ENCODE data around the gene CD83.
A peak's percentile ranks its signal among the peaks of the same experiment; 100 is the strongest.

The CD83 gene

GRCh38 chr6:14117158-14118090, at the start of gene CD83:
Gene CD83, plus strand, starts transcription at chr6:14117772. Its CDS starts 40 bp downstream, at chr6:14117812.
- DNase-seq = peak; percentile 93

- no peak for DNase-seq
Observed at GRCh38 chr6:14068133-14068532, 49.4 kb upstream of the CD83 start.

GRCh38 chr6:14068623-14069022, 48.9 kb upstream of the CD83 start:
- DNase-seq = no peak

- no peak for DNase-seq
Observed at GRCh38 chr6:14070457-14070856, 47.1 kb upstream of the CD83 start.

GRCh38 chr6:14072084-14072483, 45.5 kb upstream of the CD83 start:
- no peak for DNase-seq

- peak; percentile 31 for DNase-seq
Observed at GRCh38 chr6:14073561-14074354, 43.8 kb upstream of the CD83 start.

- no peak for DNase-seq
Observed at GRCh38 chr6:14074476-14075094, 43.0 kb upstream of the CD83 start.

- DNase-seq = peak; percentile 68
Observed at GRCh38 chr6:14075095-14075503, 42.5 kb upstream of the CD83 start.

GRCh38 chr6:14077193-14077867, 40.2 kb upstream of the CD83 start:
- no peak for DNase-seq

GRCh38 chr6:14079433-14079832, 38.1 kb upstream of the CD83 start:
- DNase-seq = no peak

GRCh38 chr6:14079971-14080370, 37.6 kb upstream of the CD83 start:
- DNase-seq = no peak

GRCh38 chr6:14081126-14081525, 36.4 kb upstream of the CD83 start:
- DNase-seq = no peak

- no peak for DNase-seq
Observed at GRCh38 chr6:14082771-14083170, 34.8 kb upstream of the CD83 start.

- DNase-seq = no peak
Observed at GRCh38 chr6:14083262-14083661, 34.3 kb upstream of the CD83 start.

GRCh38 chr6:14083751-14084150, 33.8 kb upstream of the CD83 start:
- DNase-seq = no peak

- no peak for DNase-seq
Observed at GRCh38 chr6:14084388-14084787, 33.2 kb upstream of the CD83 start.

- DNase-seq = no peak
Observed at GRCh38 chr6:14085176-14085787, 32.3 kb upstream of the CD83 start.

GRCh38 chr6:14086701-14087100, 30.9 kb upstream of the CD83 start:
- DNase-seq = no peak

GRCh38 chr6:14088600-14089192, 28.9 kb upstream of the CD83 start:
- DNase-seq = no peak

- no peak for DNase-seq
Observed at GRCh38 chr6:14089224-14089623, 28.3 kb upstream of the CD83 start.

- DNase-seq = no peak
Observed at GRCh38 chr6:14091339-14091978, 26.1 kb upstream of the CD83 start.

All from CD4-positive, alpha-beta T cell treated with Interleukin-12 subunit alpha and Interleukin-12 subunit beta, for 1 hour (primary cell).